HG02623 (cell line): ENCODE data around the gene SLFN5.
"Not testable (repeated sequence)": the region's sequence is repeated elsewhere in the genome, so short reads cannot be mapped to it uniquely, and the experiment has no call there.

ENCODE experiments used
- ATAC-seq: cut with Tn5 transposase; IDR thresholded peaks from one replicate; pipeline ENCODE4 v1.9.1; 2021; ENCODE audit warnings: moderate library complexity; ENCODE audit not compliant: unreplicated experiment

SLFN5 gene

DNA sequence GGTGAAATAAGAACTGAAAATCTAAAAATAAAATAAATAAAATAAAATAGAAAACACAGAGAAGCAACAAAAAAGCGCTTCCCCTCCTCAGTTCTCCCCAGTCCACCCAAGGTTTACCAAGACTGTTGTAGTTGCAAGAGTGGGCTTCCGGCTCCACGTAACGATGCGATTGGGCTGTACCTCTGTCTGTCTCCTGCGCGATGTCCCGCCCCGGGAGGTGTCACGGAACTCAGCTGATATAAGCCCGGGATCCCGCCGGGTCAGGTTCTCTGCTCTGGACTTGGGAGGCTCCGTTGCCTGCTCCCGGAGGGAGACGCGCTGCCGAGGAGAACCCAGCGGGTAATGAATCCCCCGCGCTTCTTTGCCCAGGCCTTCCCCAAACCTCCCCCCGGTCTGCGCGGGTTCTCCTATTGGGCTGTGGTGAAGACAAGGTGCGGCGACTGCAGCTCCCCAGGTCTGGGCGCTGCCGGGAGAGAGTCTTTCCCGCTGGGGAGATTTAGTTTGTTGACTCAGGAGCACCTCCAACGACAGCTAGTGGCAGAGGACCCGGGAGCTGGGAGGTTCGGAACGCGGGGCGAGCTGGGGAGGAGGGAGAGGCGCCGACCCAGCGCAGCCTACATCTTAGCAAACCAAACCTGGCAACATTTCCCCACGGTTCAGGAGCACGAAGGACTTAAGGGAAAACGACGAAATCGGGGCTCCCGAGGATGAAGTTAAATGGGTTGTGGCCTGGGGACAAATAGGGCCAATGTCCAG, at the start of gene SLFN5:
SLFN5 (plus strand) TSS at position 268 of the 756 bp plus-strand sequence. CDS start 15,619 bp downstream, outside the sequence.
- ATAC-seq, result peak; percentile 62

DNA sequence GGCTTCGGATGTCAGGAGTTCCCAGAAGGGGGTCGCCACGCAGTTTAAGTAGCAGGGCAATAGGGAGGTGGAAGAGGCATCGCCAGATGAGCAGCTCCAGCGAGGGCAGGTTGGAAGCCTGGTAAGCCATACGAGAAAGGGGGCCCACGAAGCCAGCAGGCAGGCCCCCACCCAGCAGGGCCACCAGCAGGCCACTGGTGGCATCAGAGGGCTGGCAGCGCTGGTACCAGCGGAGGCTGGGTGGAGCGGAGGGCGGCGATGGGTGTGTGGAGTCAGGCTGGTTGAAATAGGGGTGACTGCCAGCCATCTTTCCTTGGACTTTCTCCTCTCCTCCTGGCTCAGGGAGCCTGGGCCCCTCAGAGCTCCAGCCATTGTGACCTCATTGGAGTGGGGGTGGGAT, 48.9 kb upstream of the SLFN5 start, which contains the start of gene SLC35G3:
SLC35G3 (minus strand) TSS at position 393 of the 400 bp plus-strand sequence; CDS start at position 307, 86 bp downstream.
- not testable (repeated sequence) for ATAC-seq

GRCh38 chr17:35195062-35195461, 47.8 kb upstream of the SLFN5 start:
- ATAC-seq, result not testable (repeated sequence)

DNA sequence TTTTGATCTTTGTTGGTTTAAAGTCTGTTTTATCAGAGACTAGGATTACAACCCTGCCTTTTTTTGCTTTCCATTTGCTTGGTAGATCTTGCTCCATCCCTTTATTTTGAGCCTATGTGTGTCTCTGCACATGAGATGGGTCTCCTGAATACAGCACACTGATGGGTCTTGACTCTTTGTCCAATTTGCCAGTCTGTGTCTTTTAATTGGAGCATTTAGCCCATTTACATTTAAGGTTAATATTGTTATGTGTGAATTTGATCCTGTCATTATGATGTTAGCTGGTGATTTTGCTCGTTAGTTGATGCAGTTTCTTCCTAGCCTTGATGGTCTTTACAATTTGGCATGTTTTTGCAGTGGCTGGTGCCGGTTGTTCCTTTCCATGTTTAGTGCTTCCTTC, 40.3 kb upstream of the SLFN5 start:
- not testable (repeated sequence) for ATAC-seq

DNA sequence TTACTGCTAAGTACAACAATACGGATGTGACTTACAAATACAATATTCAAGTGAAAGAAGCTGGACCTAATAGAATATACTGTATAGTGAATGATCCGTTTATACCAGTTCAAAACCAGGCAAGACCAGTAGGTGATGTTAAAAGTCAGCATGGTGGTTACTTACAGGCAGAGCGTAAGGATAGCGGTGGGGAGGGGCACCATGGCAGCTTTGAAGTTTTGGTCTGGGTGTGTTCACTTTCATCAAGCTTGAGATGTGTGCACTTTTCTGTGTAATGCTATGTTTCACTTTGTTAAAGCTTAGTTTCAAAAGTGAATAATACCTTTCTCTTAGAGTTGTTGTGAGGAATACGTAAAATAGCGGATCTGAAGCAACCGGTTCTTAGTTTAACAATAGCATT, 32.1 kb upstream of the SLFN5 start:
- ATAC-seq, result no peak

GRCh38 chr17:35212668-35213067, 30.2 kb upstream of the SLFN5 start:
- no peak for ATAC-seq

GRCh38 chr17:35213412-35213940, 29.4 kb upstream of the SLFN5 start:
- no peak for ATAC-seq

GRCh38 chr17:35214192-35214591, 28.7 kb upstream of the SLFN5 start:
- ATAC-seq, result no peak

DNA sequence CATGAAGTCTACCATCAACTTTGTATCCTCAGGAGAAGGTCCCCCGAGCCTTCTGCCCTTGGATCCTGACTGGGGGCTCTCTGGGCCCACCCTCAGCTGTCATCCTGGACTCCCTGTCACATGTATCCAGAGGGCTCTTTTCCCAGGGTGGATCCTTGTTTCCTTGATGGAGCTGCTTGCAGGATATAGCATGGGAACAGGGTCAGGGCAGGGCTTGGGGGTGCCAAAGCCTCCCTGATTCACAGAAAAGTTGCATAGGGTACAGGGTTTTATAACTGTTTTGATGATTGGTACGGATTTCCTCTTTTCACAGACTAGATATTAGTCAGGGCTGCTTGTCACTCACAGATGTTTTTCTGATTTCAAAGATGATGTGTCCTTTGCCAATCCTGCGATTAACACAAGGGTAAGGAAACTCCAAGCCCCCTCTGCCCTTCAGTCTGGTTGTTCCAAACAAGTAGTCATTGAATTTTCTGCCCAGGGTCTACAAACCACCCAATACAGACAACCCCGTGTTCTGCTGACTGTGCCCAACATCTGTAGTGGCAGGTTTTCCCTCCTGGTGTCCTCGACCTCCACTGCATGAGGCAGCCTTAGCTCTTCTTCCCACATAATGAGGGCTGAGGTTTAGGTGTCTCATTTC, 28.1 kb upstream of the SLFN5 start:
- ATAC-seq, result no peak

DNA sequence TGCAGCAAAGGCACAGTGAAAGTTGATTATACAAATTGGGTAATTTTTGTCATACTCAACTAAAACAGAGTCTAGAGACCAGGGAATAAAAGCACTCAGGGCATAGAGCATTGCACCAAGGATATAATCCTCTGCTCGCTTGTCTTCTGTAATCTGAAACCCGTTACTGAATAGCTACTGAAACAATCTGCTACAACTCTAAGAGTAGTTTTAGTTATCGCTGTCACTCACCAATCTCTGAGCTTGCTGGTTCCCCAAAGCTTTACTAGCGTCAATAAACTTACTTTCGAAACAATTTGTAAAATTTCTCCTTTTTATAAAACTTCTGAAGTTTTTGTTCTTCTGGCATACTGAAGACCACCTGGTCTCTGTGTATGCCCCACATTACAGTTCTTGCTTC, 25.8 kb upstream of the SLFN5 start:
- no peak for ATAC-seq

GRCh38 chr17:35218915-35219314, 24.0 kb upstream of the SLFN5 start:
- no peak for ATAC-seq

GRCh38 chr17:35222452-35222851, 20.4 kb upstream of the SLFN5 start:
- ATAC-seq, result no peak

- ATAC-seq, result no peak
Measured at GRCh38 chr17:35224436-35224835, 18.4 kb upstream of the SLFN5 start.

DNA sequence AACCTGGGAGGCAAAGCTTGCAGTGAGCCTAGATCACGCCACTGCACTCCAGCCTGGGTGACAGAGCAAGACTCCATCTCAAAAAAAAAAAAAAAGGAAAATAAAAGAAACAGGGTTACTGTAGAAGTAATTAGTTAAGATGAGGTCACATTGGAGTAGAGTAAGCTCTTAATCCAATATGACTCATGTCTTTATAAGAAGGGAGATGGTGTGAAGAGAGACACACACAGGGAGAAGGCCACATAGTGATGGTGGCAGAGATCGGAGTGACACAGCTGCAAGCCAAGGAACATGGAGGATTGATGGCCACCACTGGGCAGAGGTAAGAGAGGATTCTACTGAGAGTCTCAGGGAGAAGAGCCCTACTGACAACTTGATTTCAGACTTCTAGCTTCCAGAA, 15.3 kb upstream of the SLFN5 start:
- no peak for ATAC-seq

- no peak for ATAC-seq
Measured at GRCh38 chr17:35229638-35230037, 13.2 kb upstream of the SLFN5 start.

DNA sequence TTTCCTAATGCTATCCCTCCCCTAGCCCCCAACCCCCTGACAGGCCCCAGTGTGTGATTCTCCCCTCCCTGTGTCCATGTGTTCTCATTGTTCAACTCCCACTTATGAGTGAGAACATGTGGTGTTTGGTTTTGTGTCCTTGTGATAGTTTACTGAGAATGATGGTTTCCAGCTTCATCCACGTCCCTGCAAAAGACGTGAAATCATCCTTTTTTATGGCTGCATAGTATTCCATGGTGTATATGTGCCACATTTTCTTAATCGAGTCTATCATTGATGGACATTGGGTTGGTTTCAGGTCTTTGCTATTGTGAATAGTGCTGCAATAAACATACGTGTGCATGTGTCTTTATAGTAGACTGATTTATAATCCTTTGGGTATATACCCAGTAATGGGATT, 8.6 kb upstream of the SLFN5 start:
- ATAC-seq, result not testable (repeated sequence)

DNA sequence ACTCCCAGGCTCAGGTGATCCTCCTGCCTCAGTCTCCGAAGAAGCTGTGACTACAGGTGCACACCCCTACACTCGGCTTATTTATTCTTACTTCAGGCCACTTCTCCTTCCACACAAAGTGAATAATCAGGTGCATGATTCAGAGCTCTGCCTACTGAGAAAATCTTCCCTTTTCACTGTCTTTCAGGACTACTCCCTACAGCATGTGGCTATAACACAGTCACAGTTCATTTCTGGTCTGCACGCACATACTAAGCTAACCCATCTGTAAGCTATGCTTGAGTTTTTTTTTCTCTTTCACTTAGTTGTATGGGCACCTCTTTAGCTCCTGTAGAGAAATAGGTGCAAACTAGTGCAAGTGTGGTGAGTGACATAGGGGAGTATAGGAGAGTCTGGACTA, 7.6 kb upstream of the SLFN5 start:
- ATAC-seq, result no peak

- ATAC-seq, result no peak
Measured at GRCh38 chr17:35235917-35236316, 7.0 kb upstream of the SLFN5 start.

- no peak for ATAC-seq
Measured at GRCh38 chr17:35236821-35237220, 6.1 kb upstream of the SLFN5 start.

- no peak for ATAC-seq
Measured at GRCh38 chr17:35238821-35239220, 4.1 kb upstream of the SLFN5 start.

DNA sequence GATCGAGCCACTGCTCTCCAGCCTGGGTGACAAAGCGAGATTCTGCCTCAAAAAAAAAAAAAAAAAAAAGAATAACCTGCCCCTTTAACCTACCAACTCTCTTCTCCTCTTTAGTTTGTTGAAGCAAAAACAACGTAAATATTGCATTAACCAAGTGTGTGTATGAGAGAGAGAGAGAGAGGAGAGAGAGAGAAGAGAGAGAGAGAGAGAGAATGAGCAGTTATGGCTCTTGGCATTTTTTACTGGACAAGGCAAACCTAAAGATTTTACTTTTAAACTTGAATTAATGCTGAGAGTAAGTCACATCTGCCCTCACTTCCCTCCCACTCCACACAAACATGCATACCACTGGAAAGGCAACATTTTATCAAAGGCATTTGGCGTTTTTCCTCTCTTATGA, 3.0 kb upstream of the SLFN5 start:
- no peak for ATAC-seq

DNA sequence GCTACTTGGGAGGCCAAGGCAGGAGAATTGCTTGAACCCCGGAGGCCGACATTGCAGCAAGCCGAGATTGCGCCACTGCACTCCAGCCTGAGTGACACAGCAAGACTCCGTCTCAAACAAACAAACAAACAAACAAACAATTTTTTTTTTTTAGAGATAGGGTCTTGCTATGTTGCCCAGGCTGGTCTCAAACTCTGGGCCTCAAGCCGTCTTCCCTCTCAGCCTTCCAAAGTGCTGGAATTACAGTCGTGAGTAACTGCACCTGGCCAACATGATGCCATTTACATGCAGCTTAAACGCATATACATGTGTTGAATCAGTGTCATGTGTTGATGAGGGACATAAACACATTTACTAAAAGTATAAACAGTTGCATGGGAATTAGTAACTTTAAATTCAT, 2.0 kb upstream of the SLFN5 start:
- no peak for ATAC-seq
